Measurements from ENCODE around the gene PUM1. TPM values are rescaled to one million over a fixed set of nuclear protein-coding genes. Genes with fewer than 3 reads are reported as not detected.
"Not testable (repeated sequence)": the region's sequence is repeated elsewhere in the genome, so short reads cannot be mapped to it uniquely, and the experiment has no call there.

PUM1 gene
- total RNA-seq, 1 experiment from 2014 or later = 64.4 TPM

DNA sequence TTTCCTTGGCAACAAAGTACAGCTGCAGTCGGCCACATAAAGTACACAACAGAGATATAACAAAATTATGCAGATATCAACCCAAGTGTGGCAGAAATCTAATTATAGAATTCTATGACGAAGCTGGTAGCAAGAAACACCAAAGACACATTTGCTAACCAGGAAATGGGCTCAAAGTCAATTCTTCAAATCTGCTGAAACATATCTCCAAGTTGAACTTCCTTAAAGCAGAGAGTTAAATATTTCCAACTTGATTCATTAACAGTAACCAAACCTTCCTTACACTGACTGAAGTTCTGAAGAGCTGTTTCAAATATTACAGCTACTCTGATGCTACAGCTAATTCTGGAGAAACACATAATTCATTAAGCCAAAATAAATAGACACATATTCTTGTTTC is 89.4 kb downstream of the PUM1 start:
- no peak for DNase-seq (ENCODE audit: low spot score)
- in situ Hi-C loops (cut with HindIII; ENCODE audit: low sequenced_read_pairs) = no loop called here

DNA sequence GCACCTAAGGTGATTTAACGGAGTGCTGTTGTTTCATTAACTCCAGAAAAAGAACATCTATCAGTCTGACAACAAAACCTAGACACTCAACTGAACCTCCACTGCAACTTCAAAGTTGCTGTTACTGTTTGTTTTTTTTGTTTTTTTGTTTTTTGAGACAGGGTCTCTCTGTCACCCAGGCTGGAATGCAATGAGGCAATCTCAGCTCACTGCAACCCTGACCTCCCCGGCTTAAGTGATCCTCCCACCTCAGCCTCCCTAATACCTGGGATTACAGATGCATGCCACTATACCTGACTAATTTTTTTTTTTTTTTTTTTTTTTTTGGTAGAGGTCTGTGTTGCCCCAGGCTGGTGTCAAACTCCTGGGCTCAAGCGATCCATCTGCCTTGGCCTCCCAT is 90.3 kb downstream of the PUM1 start:
- in situ Hi-C loops (cut with HindIII; ENCODE audit: low sequenced_read_pairs) = no loop called here
- no peak for DNase-seq (ENCODE audit: low spot score)

DNA sequence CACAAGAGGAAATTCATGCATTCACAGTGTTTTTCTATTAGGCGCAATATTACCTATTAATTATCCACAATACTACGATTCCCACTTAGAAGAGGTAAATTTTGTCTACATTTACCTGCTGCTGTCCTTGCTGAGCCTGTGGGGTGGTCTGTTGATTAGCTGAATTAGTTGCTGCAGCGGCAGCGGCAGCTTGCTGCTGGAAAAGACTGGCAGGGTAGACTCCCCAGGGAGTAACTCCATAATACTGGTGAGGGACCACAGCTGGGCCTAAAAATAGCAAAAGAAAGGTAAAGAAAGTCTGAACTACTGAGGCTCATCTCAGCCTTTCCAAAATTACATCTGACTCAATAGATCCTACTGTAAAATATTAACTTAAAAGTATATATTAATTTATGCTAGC is 91.0 kb downstream of the PUM1 start:
- no peak for DNase-seq (ENCODE audit: low spot score)
- in situ Hi-C loops (cut with HindIII; ENCODE audit: low sequenced_read_pairs) = no loop called here

DNA sequence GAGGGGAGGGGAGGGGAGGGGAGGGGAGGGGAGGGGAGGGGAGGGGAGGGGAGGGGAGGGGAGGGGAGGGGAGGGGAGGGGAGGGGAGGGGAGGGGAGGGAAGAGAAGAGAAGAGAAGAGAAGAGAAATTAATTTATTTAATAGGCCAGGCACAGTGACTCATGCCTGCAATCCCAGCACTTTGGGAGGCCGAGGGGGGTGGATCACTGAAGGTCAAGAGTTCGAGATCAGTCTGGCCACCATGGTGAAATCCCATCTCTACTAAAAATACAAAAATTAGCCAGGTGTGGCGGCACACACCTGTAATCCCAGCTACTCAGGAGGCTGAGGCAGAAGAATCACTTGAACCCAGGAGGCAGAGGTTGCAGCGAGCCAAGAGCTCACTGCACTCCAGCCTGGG is 93.2 kb downstream of the PUM1 start:
- in situ Hi-C loops (cut with HindIII; ENCODE audit: low sequenced_read_pairs); DNase-seq (ENCODE audit: low spot score): not testable (repeated sequence)

DNA sequence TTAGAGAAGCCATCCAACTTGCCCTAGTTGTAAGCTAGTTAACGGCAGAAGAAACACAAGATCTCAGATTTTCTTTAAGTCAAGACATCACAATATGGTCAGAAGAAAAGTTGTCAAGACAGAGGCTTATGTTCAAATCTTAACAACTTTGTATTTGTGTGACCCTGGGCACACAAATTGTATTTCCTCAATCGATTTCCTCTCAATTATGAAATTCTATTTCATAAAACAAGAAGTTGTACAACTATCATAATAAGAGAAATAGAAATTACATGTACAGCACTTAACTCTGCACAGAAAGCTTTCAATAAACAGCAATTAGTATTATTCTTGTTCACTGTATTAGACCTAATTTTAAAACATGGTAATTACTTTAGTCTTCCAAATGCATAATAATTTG is 94.0 kb downstream of the PUM1 start:
- DNase-seq (ENCODE audit: low spot score) = no peak
- in situ Hi-C loops (cut with HindIII; ENCODE audit: low sequenced_read_pairs) = no loop called here

DNA sequence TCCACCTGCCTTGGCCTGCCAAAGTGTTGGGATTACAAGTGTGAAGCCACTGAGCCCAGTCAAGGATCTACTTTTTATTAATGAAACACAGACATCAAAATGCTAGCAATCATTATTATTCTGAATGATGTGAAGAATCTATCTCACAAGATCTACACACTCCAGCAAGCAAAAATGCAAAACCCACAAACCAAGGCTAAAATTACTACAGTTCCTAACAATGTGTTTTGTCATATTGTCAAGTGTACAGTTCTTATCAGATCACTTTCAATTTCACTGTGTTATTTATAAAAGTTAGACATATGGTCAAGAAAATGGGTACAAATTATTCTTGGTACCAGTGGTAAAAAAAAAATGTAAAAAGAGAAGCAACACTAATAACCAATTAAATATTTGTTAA is 95.6 kb downstream of the PUM1 start:
- in situ Hi-C loops (cut with HindIII; ENCODE audit: low sequenced_read_pairs) = no loop called here
- no peak for DNase-seq (ENCODE audit: low spot score)

DNA sequence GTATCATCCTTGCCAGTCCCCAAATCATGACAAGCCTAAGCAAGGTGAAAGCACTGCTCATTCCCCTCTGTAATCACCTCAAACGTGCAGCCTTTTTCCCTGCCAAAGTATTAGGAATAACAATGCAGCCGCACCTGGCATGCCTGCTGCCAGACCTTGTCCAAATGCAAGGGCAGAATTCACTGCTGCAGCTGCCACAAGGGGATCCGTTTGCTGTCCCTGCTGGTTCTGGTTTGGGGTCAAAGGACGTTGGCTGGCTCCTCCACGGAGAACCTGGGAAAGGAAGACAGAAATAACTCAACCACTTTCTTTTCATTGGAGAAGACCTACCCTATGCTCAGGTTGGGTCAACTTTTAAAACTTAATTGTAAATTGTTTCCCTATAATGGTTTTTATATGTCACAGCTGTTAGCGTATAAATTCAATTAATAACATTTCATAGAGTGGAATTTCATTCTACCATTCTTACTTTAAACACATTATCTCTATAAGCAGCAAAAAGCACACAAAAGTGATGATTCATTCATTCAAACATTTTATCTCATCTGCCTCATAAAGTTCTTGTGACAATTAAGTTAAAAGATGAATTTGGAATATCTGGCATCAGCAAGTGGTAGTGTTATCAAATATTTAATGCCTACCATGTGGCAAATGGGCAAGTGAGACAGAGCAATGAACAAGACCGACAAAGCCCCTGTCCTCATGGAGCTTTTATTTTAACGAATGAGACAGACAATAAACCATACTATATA is 97.1 kb downstream of the PUM1 start:
- in situ Hi-C loops (cut with HindIII; ENCODE audit: low sequenced_read_pairs) = no loop called here
- peak; percentile 49 for DNase-seq (ENCODE audit: low spot score)

DNA sequence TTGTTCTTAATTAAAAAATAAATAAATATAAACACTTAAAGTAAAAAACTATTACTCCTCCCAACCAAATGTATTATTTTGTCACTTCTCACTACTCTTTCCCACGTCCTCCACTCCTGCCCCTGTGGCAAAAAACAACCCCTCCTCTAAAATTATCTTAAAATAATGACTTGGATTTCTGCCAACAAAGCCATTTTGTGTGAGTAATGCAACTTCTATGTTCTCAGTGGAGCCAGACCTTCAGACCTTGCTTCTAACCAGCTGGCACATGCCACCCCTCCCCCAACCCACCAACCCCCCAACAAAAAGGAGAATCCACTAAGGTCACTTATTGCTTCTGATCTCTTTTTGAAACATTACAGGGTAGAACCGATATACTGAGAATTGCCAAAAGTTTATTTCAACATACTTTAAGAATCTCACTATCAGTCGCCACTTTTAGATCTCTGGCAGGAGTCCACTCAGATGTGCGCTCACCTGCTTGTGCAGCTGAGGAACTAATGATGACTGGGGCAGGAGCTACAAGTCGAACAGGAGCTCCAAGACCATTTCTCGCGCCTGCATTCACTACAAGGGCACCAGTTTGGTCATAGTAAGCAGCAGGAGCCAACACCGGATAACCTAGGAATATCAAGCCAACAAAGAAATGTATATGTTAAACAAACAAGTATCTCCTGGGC is 98.7 kb downstream of the PUM1 start:
- DNase-seq (ENCODE audit: low spot score) = no peak

DNA sequence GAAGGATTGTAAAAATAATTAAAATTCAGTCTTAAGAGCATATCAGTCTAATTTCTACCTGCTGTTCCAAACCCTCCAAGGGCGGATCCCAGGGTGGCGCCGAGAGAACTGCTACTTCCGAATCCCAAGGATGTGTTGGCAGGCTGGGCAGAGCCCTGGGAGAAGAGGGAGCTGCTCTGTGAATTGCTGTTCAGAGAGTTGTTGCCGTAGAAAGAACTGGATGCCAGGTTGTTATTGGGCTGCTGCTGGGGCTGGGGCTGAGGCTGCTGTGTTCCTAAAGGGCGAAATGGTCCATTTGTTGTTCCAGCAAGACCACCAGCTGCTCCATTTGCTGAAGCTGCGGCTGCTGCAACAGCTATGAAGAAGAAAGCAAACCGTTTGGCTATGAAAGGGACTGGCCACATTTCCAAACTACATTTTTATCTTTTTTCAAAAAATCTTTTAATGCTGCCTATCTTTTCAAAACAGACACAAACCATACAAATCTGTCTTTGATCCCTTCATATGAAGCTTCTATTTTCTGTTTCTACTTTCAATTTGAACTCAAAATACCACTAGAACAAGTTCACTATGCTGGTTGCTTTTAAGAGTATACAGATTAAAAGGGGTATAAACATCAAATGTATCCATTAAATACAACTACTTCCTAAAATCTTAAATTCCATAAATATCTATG is 99.5 kb downstream of the PUM1 start:
- in situ Hi-C loops (cut with HindIII; ENCODE audit: low sequenced_read_pairs) = no loop called here
- DNase-seq (ENCODE audit: low spot score) = peak; percentile 56

More for the DNA sequence above, 98.7 kb downstream of the PUM1 start:
- in situ Hi-C loops (cut with HindIII; ENCODE audit: low sequenced_read_pairs) = no loop called here

DNA sequence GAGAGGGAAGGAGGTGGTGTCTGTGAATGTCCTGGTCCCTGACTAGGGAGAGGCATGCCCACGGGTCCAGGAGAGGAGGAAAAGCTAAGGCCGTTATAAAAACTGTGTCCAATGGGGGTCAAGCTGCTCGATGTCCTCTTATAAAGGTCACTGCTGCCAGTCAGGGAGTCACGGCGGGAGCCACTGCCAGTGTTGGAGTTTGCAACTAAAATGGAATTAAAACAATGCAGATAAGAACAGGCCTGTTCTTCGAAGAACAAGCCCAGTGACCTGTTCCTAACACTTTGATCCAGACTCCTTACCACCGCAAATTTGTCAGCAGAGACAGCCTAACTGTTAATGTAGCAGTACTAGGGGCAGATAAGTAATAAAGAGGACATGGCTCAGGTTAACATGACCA is 100.8 kb downstream of the PUM1 start:
- in situ Hi-C loops (cut with HindIII; ENCODE audit: low sequenced_read_pairs) = no loop called here

DNA sequence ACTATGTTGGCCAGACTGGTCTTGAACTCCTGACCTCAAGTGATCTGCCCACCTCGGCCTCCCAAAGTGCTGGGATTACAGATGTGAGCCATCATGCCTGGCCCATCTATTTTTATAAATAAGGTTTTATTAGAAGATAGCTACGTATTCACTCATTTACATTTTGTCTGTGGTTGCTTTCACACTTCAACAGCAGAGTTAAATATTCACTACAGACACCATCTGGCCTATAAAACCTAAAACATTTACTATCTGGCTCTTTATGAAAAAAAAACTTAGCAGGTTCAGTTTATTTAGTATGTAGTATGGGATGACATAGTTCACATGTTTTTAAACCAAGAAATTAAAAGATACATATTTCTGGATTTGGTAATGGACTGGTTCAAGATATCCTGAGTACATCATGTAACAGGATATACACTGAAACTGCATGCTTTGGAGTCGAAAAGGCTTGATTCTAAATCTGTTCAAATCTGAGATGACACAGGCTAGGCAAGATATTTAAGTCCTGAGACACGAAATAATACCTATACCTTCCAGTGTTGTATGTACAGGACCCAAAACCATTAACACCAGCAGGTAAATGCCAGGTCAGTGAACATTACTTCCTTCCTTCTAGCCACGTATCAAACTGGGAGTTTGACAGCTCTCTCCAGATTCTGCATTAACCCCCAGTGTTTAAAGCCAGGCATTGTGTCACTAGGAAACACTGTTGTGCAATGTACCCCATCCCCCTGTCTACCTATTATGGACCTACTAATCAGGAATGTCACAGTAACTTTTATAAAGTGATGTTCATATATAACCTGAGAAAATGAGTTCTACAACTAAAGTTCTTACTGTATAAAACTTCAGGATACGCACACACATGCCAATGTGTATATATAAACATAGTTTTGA is 102.7 kb downstream of the PUM1 start:
- in situ Hi-C loops (cut with HindIII; ENCODE audit: low sequenced_read_pairs) = no loop called here

More for the DNA sequence above, 100.8 kb downstream of the PUM1 start:
- DNase-seq (ENCODE audit: low spot score) = no peak

DNA sequence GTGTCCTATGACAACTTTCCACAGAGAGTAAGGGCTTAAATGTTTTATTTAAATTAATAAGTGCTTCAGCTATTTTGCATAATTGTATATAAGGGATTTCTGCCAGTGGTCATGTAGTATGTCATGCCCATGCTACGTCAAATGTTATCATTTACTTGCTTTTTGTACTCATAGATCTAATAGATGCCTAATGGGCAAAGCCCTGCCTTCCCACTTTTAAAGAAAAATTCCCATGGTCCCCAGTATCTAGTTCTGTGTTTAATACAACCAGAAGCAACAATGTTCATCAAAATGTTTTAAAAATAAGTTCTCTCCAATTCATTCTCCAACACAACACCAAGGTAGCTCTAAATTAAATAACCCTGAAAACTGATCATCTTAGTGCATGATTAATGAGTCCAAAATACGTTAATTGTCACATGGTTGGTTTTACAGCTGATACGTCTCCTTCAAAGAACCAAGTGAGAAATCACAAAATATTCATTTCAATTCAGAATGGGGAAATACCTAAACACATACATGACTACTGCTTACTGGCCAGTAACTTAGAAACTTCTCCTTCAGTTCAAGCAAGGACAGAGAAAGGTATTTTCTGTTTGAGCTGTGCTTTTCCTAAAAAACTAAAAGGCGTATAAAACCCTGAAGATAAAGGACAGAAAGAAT is 107.8 kb downstream of the PUM1 start:
- DNase-seq (ENCODE audit: low spot score) = no peak
- in situ Hi-C loops (cut with HindIII; ENCODE audit: low sequenced_read_pairs) = no loop called here

More for the DNA sequence above, 102.7 kb downstream of the PUM1 start:
- DNase-seq (ENCODE audit: low spot score) = no peak

DNA sequence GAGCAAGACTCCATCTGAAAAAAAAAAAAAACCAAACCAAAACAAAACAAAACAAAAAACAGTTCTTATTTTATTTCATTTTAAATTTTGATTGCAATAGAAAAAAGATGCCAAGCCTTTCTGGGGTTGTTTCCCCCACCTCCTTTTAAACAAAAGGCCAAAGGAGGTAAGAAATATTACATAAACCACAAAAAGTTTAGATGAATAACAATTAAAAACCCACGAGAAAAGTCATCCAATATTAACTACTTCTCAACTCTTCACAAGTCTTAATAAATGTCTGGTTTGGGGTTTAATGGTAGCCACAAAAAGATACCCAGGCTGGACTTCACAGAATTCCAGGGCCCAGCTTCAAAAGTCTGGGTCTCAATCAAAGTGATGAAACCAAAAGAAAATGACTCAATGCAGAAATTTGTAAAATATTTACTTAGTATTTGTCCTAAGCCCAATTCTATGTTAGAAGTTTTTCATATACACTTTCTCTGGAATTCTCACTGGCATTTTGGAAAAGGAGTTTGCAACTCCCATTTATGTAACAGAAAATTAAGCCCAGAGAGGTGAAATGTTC is 110.0 kb downstream of the PUM1 start:
- in situ Hi-C loops (cut with HindIII; ENCODE audit: low sequenced_read_pairs) = no loop called here
- no peak for DNase-seq (ENCODE audit: low spot score)

DNA sequence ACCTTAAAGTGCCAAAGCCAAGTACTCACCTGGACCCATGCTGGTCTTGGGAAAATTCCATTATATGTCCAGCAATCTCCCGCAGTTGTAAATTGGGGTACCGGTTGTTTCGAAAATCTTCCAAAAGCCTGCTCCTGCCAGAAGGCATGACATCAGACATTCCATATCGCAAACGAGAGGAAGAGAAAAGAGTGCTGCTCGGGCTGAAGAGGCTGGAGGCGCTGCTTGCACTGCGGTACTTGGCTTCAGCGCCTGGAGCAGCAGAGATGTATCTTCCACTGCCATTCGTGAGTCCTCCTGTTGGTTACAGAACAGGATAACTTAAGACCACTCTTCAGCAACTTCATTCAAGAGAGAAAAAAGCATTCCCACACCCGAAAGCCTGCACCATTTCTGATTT is 111.8 kb downstream of the PUM1 start:
- in situ Hi-C loops (cut with HindIII; ENCODE audit: low sequenced_read_pairs) = no loop called here
- peak; percentile 55 for DNase-seq (ENCODE audit: low spot score)

DNA sequence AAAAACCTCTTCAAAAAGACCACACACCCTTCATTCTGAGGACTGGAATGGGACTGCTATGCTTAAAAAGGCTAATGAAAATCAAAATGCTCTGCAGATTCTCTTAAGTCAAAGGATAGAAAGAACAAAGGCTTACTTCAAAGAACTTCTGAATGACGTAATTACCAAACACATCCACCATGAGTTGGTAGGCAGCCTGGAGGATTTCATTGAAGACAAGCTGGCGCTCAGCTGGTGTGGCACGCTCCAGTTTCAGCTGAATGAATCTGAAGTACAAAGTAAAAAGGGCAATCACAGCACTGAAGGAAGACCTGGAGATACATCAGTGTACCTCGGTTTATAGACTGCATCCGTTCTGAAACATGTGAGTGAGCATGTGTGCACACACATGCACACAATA is 113.4 kb downstream of the PUM1 start:
- DNase-seq (ENCODE audit: low spot score) = no peak
- in situ Hi-C loops (cut with HindIII; ENCODE audit: low sequenced_read_pairs) = no loop called here

DNA sequence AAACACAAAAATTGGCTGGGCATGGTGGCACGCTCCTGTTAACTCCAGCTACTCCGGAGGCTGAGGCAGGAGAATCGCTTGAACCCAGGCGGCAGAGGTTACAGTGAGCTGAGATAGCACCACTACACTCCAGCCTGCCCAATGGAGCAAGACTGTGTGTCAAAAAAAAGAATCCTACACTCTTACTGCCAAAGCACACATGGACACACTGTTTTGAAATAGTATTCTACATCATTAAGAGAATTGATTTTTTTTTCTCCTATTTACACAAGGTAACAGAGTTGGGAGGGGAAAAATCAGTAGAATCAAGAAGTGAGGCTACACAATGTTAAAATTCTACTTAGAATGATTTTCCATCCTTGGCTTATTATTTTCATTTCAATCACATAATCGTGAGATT is 114.8 kb downstream of the PUM1 start:
- DNase-seq (ENCODE audit: low spot score) = no peak
- in situ Hi-C loops (cut with HindIII; ENCODE audit: low sequenced_read_pairs) = no loop called here

DNA sequence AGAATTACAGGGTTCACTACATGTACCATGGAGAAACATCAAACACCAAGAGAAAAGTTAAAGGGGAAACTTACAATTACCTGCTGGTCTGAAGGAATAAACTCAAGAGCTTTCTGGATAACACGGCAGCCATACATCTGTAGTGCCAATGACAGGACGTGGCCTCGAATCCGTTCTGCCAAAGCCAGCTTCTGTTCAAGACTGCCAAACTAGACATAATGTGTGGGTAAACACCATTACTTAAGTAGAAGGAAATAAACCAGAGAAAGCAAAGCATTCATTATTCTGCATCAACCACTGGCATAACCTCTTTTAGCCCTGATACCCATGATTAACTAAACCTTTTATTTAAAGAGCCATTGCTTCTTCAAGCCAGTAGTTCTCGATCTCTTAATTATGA is 115.5 kb downstream of the PUM1 start:
- in situ Hi-C loops (cut with HindIII; ENCODE audit: low sequenced_read_pairs) = no loop called here
- no peak for DNase-seq (ENCODE audit: low spot score)

DNA sequence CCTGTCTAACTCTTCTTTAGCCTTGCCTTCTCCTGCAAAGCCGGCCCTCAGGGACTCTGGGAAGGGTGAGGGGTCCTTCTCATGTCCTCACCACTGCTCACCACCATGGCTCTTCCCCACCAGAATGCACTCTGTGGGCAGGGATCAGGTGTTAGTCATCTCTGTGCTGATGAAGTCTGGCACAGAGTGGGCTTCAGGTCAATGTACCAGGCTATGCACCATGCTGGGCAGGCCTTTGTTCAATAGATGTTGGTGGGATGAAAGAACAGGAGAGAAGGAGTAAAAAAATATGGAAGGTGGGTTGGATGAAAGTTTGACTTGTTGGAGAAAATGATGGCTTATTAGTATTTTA is 116.1 kb downstream of the PUM1 start:
- in situ Hi-C loops (cut with HindIII; ENCODE audit: low sequenced_read_pairs); DNase-seq (ENCODE audit: low spot score): not testable (repeated sequence)

All from G401 (cell line).